OCI-LY7 (cell line): Measurements from ENCODE around the gene LPIN1.

Experiments
- EZH2phosphoT487 ChIP-seq: fragments of 200-600 bp; sonication (generic); IDR thresholded peaks from 2 replicates; pipeline ENCODE4 v1.6.1; 2018; ENCODE audit warnings: low read depth, borderline replicate concordance, mild to moderate bottlenecking, mixed run types, antibody characterized with exemption, low read length, moderate library complexity, mixed read lengths
- TF ChIP-seq, protein P1 (sequence below): fragments of 200-600 bp; sonication (generic); conservative IDR thresholded peaks from 2 replicates; pipeline ENCODE4 v1.5.1; 2014; ENCODE audit warnings: mild to moderate bottlenecking, antibody characterized with exemption, low read length, moderate library complexity, mixed read lengths

DNA sequence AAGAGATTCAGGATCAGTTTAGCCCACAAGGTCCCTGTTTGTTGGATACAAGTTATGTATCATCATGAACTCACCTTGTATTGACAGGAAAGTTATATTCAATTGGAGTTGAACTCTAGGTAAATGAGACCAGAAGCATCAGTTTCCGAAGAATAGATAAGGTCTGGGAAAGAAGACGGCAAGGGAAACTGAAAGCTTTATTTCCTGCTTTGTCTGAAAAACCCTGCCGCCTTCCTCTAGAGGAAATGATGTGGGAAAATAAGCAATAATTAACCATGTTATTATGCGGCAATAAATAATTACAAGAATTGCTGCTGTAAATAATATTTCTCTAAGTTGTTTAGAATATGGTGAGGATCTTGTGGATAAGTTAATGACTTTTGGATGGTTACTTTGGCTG, 32.0 kb downstream of the LPIN1 start:
- TF ChIP-seq, protein P1, sequence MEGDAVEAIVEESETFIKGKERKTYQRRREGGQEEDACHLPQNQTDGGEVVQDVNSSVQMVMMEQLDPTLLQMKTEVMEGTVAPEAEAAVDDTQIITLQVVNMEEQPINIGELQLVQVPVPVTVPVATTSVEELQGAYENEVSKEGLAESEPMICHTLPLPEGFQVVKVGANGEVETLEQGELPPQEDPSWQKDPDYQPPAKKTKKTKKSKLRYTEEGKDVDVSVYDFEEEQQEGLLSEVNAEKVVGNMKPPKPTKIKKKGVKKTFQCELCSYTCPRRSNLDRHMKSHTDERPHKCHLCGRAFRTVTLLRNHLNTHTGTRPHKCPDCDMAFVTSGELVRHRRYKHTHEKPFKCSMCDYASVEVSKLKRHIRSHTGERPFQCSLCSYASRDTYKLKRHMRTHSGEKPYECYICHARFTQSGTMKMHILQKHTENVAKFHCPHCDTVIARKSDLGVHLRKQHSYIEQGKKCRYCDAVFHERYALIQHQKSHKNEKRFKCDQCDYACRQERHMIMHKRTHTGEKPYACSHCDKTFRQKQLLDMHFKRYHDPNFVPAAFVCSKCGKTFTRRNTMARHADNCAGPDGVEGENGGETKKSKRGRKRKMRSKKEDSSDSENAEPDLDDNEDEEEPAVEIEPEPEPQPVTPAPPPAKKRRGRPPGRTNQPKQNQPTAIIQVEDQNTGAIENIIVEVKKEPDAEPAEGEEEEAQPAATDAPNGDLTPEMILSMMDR: no peak
- no peak for TF ChIP-seq EZH2phosphoT487
